GM12878 (cell line): Measurements from ENCODE around the gene CMC4.

ENCODE experiments used
- ASH2L ChIP-seq: fragments of 300-600, 200-600 bp; sonication (generic); IDR thresholded peaks from 2 replicates; pipeline ENCODE4 v1.6.1; 2017; ENCODE audit warnings: low read depth, mild to moderate bottlenecking, borderline replicate concordance
- CREB1 ChIP-seq: IDR thresholded peaks from 2 replicates; pipeline ENCODE4 v1.6.1; 2012; ENCODE audit warnings: low read depth, mild to moderate bottlenecking, inconsistent platforms
- CTCF ChIP-seq, 3 experiments: IDR thresholded peaks in 2 of 3; conservative IDR thresholded peaks in 1 of 3; 2 replicates each; pipeline ENCODE4 v1.5.1; 2011; ENCODE audit warnings: low read depth in 3 of 3, low read length in 3 of 3, mild to moderate bottlenecking in 3 of 3, control low read depth in 2 of 3, moderate library complexity in 2 of 3, inconsistent platforms in 1 of 3, mixed read lengths in 1 of 3; ENCODE audit not compliant: control insufficient read depth in 2 of 3, insufficient read depth in 1 of 3; ENCODE audit errors: extremely low read depth in 1 of 3
- MAX ChIP-seq: IDR thresholded peaks from 2 replicates; pipeline ENCODE4 v1.6.1; 2012; ENCODE audit warnings: low read depth, low read length, improper control_type of control experiment
- NRF1 ChIP-seq: conservative IDR thresholded peaks from 2 replicates; pipeline ENCODE4 v1.6.1; 2011; ENCODE audit warnings: mild to moderate bottlenecking, low read depth, low read length, improper control_type of control experiment
- POLR2A ChIP-seq: IDR thresholded peaks from 2 replicates; pipeline ENCODE4 v1.6.1; 2011; ENCODE audit warnings: low read depth, mild to moderate bottlenecking, low read length
- POLR2AphosphoS5 ChIP-seq: IDR thresholded peaks from 2 replicates; pipeline ENCODE4 v1.6.1; 2011; ENCODE audit warnings: mild to moderate bottlenecking, low read length, inconsistent platforms

GRCh38 chrX:155061760-155062159 is 9.2 kb downstream of the CMC4 start:
- TF ChIP-seq CREB1 (no peak), NRF1 (no peak), ASH2L (no peak), CTCF (IDR thresholded peaks at IDR 0.05 in 2 of 3, conservative IDR thresholded peaks at IDR 0.05 in 1 of 3; ENCODE audit: control insufficient read depth in 2 of 3, extremely low read depth in 1 of 3, insufficient read depth in 1 of 3, low read depth in 3 of 3, low read length in 3 of 3) (no peak), MAX (no peak), POLR2A (no peak), POLR2AphosphoS5 (no peak)
